GM12878 (cell line): ENCODE measurements around the gene TECTA. TPM values are rescaled to one million over a fixed set of nuclear protein-coding genes. Genes with fewer than 3 reads are reported as not detected.

Experiments used
- ATAC-seq: fragments of 200-7000 bp; cut with Tn5 transposase; 3 replicates; pipeline ENCODE4 v1.9.1; 2020; ENCODE audit warnings: mild to moderate bottlenecking, moderate library complexity
- BruUV-seq: library from RNA; stranded (reverse); fragments of 400-500 nt; replicated peaks from 2 replicates; lab custom pipeline; 2021; lab: Mats Ljungman, UMichigan
- CTCF ChIA-PET: fragments of 300-600 bp; sonication (Branson Sonifier 250); formaldehyde crosslinking; extraction: SDS; loops from one replicate; lab custom pipeline; 2021; ENCODE audit warnings: inconsistent platforms; lab: Yijun Ruan, JAX
- POLR2A ChIA-PET: fragments of 350-600 bp; formaldehyde crosslinking; extraction: SDS; loops from one replicate; lab custom pipeline; 2021; ENCODE audit warnings: inconsistent platforms; lab: Charles Lee
- RAD21 ChIA-PET: fragments of 300-600 bp; sonication (Branson Sonifier 250); formaldehyde crosslinking; loops from one replicate; lab custom pipeline; 2023; ENCODE audit warnings: antibody characterized with exemption; ENCODE audit not compliant: unreplicated experiment; lab: Charles Lee
- SMC1A ChIA-PET: fragments of 300-600 bp; sonication (Branson Sonifier 250); formaldehyde crosslinking; loops from one replicate; lab custom pipeline; 2023; ENCODE audit not compliant: unreplicated experiment, uncharacterized antibody; lab: Charles Lee
- DNase-seq: peaks from one replicate; pipeline ENCODE4 v3.0.0-alpha.2; 2011; ENCODE audit warnings: low read depth, low spot score
- FAIRE-seq: peaks from 3 replicates; lab custom pipeline; 2011; peaks lifted over from hg19 to GRCh38; lab: Jason Lieb, UNC
- H2AFZ ChIP-seq: 2 replicates; pipeline ENCODE4 v1.6.0; 2011; ENCODE audit warnings: low read depth, low read length, control low read depth; ENCODE audit not compliant: control insufficient read depth
- H3K27ac ChIP-seq: 2 replicates; pipeline ENCODE4 v1.5.1; 2011; ENCODE audit warnings: control low read depth; ENCODE audit not compliant: control insufficient read depth, insufficient read depth
- H3K27me3 ChIP-seq, 2 experiments: replicated peaks in 1 of 2; 2 replicates each; pipeline versions ENCODE4 v1.6.0 to v1.6.1; 2011; ENCODE audit warnings: low read length in 1 of 2; ENCODE audit not compliant: control insufficient read depth in 2 of 2, insufficient read depth in 2 of 2
- H3K36me3 ChIP-seq, 2 experiments: 2 replicates each; pipeline ENCODE4 v1.5.1; 2011; ENCODE audit warnings: low read length in 1 of 2; ENCODE audit not compliant: control insufficient read depth in 2 of 2, insufficient read depth in 2 of 2
- H3K4me1 ChIP-seq: 2 replicates; pipeline ENCODE4 v1.6.1; 2011; ENCODE audit warnings: mild to moderate bottlenecking, low read length, moderate library complexity, mixed read lengths; ENCODE audit not compliant: control insufficient read depth, insufficient read depth
- H3K4me2 ChIP-seq: 2 replicates; pipeline ENCODE4 v1.6.0; 2011; ENCODE audit warnings: control low read depth; ENCODE audit not compliant: control insufficient read depth, insufficient read depth
- H3K4me3 ChIP-seq: fragments of 200-600 bp; sonication (generic); 2 replicates; pipeline ENCODE4 v1.5.1; 2016
- H3K79me2 ChIP-seq: 2 replicates; pipeline ENCODE4 v1.6.0; 2011; ENCODE audit warnings: low read length; ENCODE audit not compliant: control insufficient read depth, insufficient read depth
- H3K9ac ChIP-seq: 2 replicates; pipeline ENCODE4 v1.8.0; 2011; ENCODE audit warnings: low read length, control low read depth, mixed read lengths; ENCODE audit not compliant: control insufficient read depth, insufficient read depth
- H3K9me3 ChIP-seq: replicated peaks from 3 replicates; pipeline ENCODE4 v1.5.1; 2011; ENCODE audit warnings: mild to moderate bottlenecking, low read length; ENCODE audit not compliant: control insufficient read depth, insufficient read depth
- H4K20me1 ChIP-seq: 2 replicates; pipeline ENCODE4 v1.6.0; 2011; ENCODE audit not compliant: control insufficient read depth, insufficient read depth
- ASH2L ChIP-seq: fragments of 300-600, 200-600 bp; sonication (generic); IDR thresholded peaks from 2 replicates; pipeline ENCODE4 v1.6.1; 2017; ENCODE audit warnings: low read depth, mild to moderate bottlenecking, borderline replicate concordance
- BACH1 ChIP-seq: fragments of 450-650 bp; IDR thresholded peaks from 2 replicates; pipeline ENCODE4 v1.6.1; 2017; ENCODE audit warnings: mild to moderate bottlenecking, borderline replicate concordance
- CBFB ChIP-seq: IDR thresholded peaks from 2 replicates; pipeline ENCODE4 v1.6.1; 2016; ENCODE audit warnings: antibody characterized with exemption, low read depth
- EGR1 ChIP-seq, 2 experiments: IDR thresholded peaks; 1 replicate in 1 of 2; 2 replicates in 1 of 2; pipeline ENCODE4 v1.6.1; 2011 to 2012; ENCODE audit warnings: low read depth in 2 of 2, low read length in 2 of 2, borderline replicate concordance in 1 of 2, mild to moderate bottlenecking in 1 of 2, moderate library complexity in 1 of 2
- KAT2A ChIP-seq: conservative IDR thresholded peaks from 2 replicates; pipeline ENCODE4 v1.6.1; 2011; ENCODE audit warnings: low read depth, low read length; ENCODE audit not compliant: control insufficient read depth
- POU2F2 ChIP-seq: IDR thresholded peaks from 3 replicates; pipeline ENCODE4 v1.6.1; 2011; ENCODE audit warnings: low read depth, mild to moderate bottlenecking, low read length, borderline replicate concordance
- RUNX3 ChIP-seq: IDR thresholded peaks from 2 replicates; pipeline ENCODE4 v1.6.1; 2012; ENCODE audit warnings: low read length, inconsistent platforms
- SMARCA5 ChIP-seq: fragments of 450-650 bp; IDR thresholded peaks from 2 replicates; pipeline ENCODE4 v1.6.1; 2017; ENCODE audit warnings: mild to moderate bottlenecking
- SP1 ChIP-seq: IDR thresholded peaks from one replicate; pipeline ENCODE4 v1.6.1; 2011; ENCODE audit warnings: low read depth, low read length
- TARDBP ChIP-seq: IDR thresholded peaks from 2 replicates; pipeline ENCODE4 v1.6.1; 2016; ENCODE audit warnings: borderline replicate concordance
- ZNF207 ChIP-seq: fragments of 450-650 bp; IDR thresholded peaks from 2 replicates; pipeline ENCODE4 v1.6.1; 2014; ENCODE audit warnings: antibody characterized with exemption, mild to moderate bottlenecking, borderline replicate concordance
- WGBS: methylation state at CpG from one replicate; pipeline ENCODE4 v1.1.6; 2016; ENCODE audit warnings: low lambda C conversion rate; ENCODE audit not compliant: insufficient replicate concordance, insufficient coverage; ENCODE audit errors: missing lambda C conversion rate; 5-methylcytosine and 5-hydroxymethylcytosine counted together
- in situ Hi-C: fragments of 300-500 bp; cut with MboI; formaldehyde crosslinking; loops from 9 replicates; pipeline ENCODE4 v1.14.3; 2018; ENCODE audit warnings: mixed read lengths
- intact Hi-C: fragments of 100-400 bp; cut with micrococcal nuclease; formaldehyde crosslinking; loops from one replicate; pipeline ENCODE4 v1.14.2; 2022; ENCODE audit not compliant: unreplicated experiment
- polyA plus RNA-seq, 11 experiments: library from polyadenylated mRNA; depleted of rRNA in 4 of 11; unstranded in 6 of 11; stranded (reverse) in 5 of 11; fragments of >200 nt; fragmentation: Nextera tagmentation in 4 of 11; fragmentation: Illumina TruSeq in 1 of 11; extraction: Ambion mirVana in 4 of 11; extraction: Trizol in 1 of 11; gene quantifications; 1 replicate in 1 of 11; 2 replicates in 10 of 11; pipeline versions ENCODE4 v1.2.1 to v1.2.3, GENCODE V29; 2011 to 2016; ENCODE audit warnings: inconsistent platforms in 2 of 11, missing spikeins in 2 of 11, low read depth in 1 of 11
- total RNA-seq, 4 experiments: library from RNA; depleted of rRNA in 3 of 4; stranded (reverse); fragments of >200 nt in 3 of 4; fragmentation: Illumina TruSeq in 1 of 4; extraction: Trizol in 1 of 4; gene quantifications; 2 replicates each; pipeline versions ENCODE4 v1.2.1 to v1.2.3, GENCODE V29; 2013 to 2021
- TF ChIP-seq, protein P1 (sequence below), 3 experiments: IDR thresholded peaks in 2 of 3; conservative IDR thresholded peaks in 1 of 3; 2 replicates each; pipeline ENCODE4 v1.5.1; 2011; ENCODE audit warnings: low read depth in 3 of 3, low read length in 3 of 3, mild to moderate bottlenecking in 3 of 3, control low read depth in 2 of 3, moderate library complexity in 2 of 3, inconsistent platforms in 1 of 3, mixed read lengths in 1 of 3; ENCODE audit not compliant: control insufficient read depth in 2 of 3, insufficient read depth in 1 of 3; ENCODE audit errors: extremely low read depth in 1 of 3
- TF ChIP-seq, protein P2 (sequence below): fragments of 450-650 bp; formaldehyde crosslinking; IDR thresholded peaks from 2 replicates; pipeline ENCODE4 v1.4.0; 2022; ENCODE audit warnings: mild to moderate bottlenecking, moderate library complexity

Gene TECTA
- total and polyA plus RNA-seq, 10 of the 15 experiments (the other 5 are each of a cell fraction or from before 2014, with no cell fraction given): under 0.01 to 0.14 (median 0.05) TPM; not detected in 1

- CTCF ChIA-PET: interaction anchor here (0.6 to 2.3 kb wide), 3 partner anchors 10 to 722 kb away, joined by 3 to 10 read pairs (median 3); no protein-coding TSS in a partner anchor
- ATAC-seq (no peak), DNase-seq (no peak), FAIRE-seq (no peak)
- WGBS: 44% methylated on average over 5 of the region's 5 CpGs
- POLR2A ChIA-PET: no interaction called here
- RAD21 ChIA-PET: no interaction called here
- SMC1A ChIA-PET: interaction anchor here (0.7 to 1.8 kb wide), 2 partner anchors 15 to 373 kb away, joined by 3 to 4 read pairs; no protein-coding TSS in a partner anchor
- peaks cover 2 to 4% of the 10 kb centered on the region in 2 experiments; a peak in 3 of 4 replicates for H3K27me3 ChIP-seq
- H3K4me2 ChIP-seq: no peak overlapping the region
- H3K4me3 ChIP-seq: no peak overlapping the region
- intact Hi-C loops (no loop called here), in situ Hi-C loops (no loop called here)
- no peaks in the 10 kb centered on the region; the same call in 1 of the 2 replicates for H4K20me1 ChIP-seq
- no peak overlapping the region for H2AFZ ChIP-seq
- no peaks in the 10 kb centered on the region; the same call in 2 of the 3 replicates for H3K9me3 ChIP-seq
- no peaks in the 10 kb centered on the region for H3K79me2 ChIP-seq
- no peak overlapping the region for H3K9ac ChIP-seq
- BruUV-seq: no TSS peak
- TF ChIP-seq SMARCA5 (no peak), EGR1 (IDR thresholded peaks at IDR 0.05; ENCODE audit: borderline replicate concordance in 1 of 2, low read depth in 2 of 2, low read length in 2 of 2) (no peak), KAT2A (no peak), ASH2L (no peak), POU2F2 (no peak), BACH1 (no peak), SP1 (no peak), RUNX3 (no peak), TARDBP (no peak), CBFB (no peak), ZNF207 (no peak)
- TF ChIP-seq, protein P1, sequence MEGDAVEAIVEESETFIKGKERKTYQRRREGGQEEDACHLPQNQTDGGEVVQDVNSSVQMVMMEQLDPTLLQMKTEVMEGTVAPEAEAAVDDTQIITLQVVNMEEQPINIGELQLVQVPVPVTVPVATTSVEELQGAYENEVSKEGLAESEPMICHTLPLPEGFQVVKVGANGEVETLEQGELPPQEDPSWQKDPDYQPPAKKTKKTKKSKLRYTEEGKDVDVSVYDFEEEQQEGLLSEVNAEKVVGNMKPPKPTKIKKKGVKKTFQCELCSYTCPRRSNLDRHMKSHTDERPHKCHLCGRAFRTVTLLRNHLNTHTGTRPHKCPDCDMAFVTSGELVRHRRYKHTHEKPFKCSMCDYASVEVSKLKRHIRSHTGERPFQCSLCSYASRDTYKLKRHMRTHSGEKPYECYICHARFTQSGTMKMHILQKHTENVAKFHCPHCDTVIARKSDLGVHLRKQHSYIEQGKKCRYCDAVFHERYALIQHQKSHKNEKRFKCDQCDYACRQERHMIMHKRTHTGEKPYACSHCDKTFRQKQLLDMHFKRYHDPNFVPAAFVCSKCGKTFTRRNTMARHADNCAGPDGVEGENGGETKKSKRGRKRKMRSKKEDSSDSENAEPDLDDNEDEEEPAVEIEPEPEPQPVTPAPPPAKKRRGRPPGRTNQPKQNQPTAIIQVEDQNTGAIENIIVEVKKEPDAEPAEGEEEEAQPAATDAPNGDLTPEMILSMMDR (IDR thresholded peaks at IDR 0.05 in 2 of 3, conservative IDR thresholded peaks at IDR 0.05 in 1 of 3; ENCODE audit: control insufficient read depth in 2 of 3, extremely low read depth in 1 of 3, insufficient read depth in 1 of 3, low read depth in 3 of 3, low read length in 3 of 3): no peak
- TF ChIP-seq, protein P2, sequence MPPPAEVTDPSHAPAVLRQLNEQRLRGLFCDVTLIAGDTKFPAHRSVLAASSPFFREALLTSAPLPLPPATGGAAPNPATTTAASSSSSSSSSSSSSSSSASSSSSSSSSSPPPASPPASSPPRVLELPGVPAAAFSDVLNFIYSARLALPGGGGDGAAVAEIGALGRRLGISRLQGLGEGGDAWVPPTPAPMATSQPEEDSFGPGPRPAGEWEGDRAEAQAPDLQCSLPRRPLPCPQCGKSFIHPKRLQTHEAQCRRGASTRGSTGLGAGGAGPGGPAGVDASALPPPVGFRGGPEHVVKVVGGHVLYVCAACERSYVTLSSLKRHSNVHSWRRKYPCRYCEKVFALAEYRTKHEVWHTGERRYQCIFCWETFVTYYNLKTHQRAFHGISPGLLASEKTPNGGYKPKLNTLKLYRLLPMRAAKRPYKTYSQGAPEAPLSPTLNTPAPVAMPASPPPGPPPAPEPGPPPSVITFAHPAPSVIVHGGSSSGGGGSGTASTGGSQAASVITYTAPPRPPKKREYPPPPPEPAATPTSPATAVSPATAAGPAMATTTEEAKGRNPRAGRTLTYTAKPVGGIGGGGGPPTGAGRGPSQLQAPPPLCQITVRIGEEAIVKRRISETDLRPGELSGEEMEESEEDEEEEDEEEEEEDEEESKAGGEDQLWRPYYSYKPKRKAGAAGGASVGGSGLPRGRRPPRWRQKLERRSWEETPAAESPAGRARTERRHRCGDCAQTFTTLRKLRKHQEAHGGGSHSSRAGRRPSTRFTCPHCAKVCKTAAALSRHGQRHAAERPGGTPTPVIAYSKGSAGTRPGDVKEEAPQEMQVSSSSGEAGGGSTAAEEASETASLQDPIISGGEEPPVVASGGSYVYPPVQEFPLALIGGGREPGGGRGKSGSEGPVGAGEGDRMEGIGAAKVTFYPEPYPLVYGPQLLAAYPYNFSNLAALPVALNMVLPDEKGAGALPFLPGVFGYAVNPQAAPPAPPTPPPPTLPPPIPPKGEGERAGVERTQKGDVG (CRISPR knock-in tag): no peak
- no peaks in the 10 kb centered on the region for H3K4me1 ChIP-seq
- H3K36me3 ChIP-seq: no peaks in the 10 kb centered on the region
- no peak overlapping the region for H3K27ac ChIP-seq
These were observed 120.6 kb downstream of the TECTA start for GRCh38 chr11:121221496-121222200.
